DND-41 (cell line): ENCODE data around the gene SRGAP2C.
"Not testable (repeated sequence)": the region's sequence is repeated elsewhere in the genome, so short reads cannot be mapped to it uniquely, and the experiment has no call there.

ENCODE experiments used
- ATAC-seq: fragments of 200-7000 bp; cut with Tn5 transposase; 3 replicates; pipeline ENCODE4 v1.9.1; 2021; ENCODE audit warnings: low read depth; ENCODE audit not compliant: insufficient read depth
- DNase-seq: peaks from one replicate; pipeline ENCODE4 v3.0.0-alpha.2; 2020
- H2AFZ ChIP-seq: 2 replicates; pipeline ENCODE4 v1.6.0; 2012; ENCODE audit warnings: low read depth, low read length
- H3K27ac ChIP-seq: 2 replicates; pipeline ENCODE4 v1.5.1; 2012; ENCODE audit warnings: low read length, inconsistent platforms
- H3K27me3 ChIP-seq: fragments of 200-600 bp; sonication (generic); 2 replicates; pipeline ENCODE4 v1.6.0; 2012; ENCODE audit warnings: low read length, mild to moderate bottlenecking, inconsistent platforms; ENCODE audit not compliant: insufficient read depth, poor library complexity
- H3K36me3 ChIP-seq: 2 replicates; pipeline ENCODE4 v1.5.1; 2012; ENCODE audit warnings: low read length, inconsistent platforms; ENCODE audit not compliant: insufficient read depth
- H3K4me1 ChIP-seq: 2 replicates; pipeline ENCODE4 v1.5.1; 2012; ENCODE audit warnings: mild to moderate bottlenecking, low read length; ENCODE audit not compliant: insufficient read depth
- H3K4me2 ChIP-seq: 2 replicates; pipeline ENCODE4 v1.6.0; 2012; ENCODE audit warnings: mild to moderate bottlenecking, moderate library complexity, low read length, inconsistent platforms; ENCODE audit not compliant: insufficient read depth
- H3K4me3 ChIP-seq, 2 experiments: fragments of 200-600 bp in 1 of 2; shearing (Covaris generic) in 1 of 2; 2 replicates each; pipeline ENCODE4 v1.5.1; 2012 to 2016; ENCODE audit warnings: inconsistent platforms in 2 of 2, low read length in 2 of 2, mild to moderate bottlenecking in 2 of 2, low read depth in 1 of 2, moderate library complexity in 1 of 2
- H3K79me2 ChIP-seq: 2 replicates; pipeline ENCODE4 v1.6.0; 2012; ENCODE audit warnings: low read length, inconsistent platforms; ENCODE audit not compliant: insufficient read depth
- H3K9ac ChIP-seq: 2 replicates; pipeline ENCODE4 v1.6.0; 2012; ENCODE audit warnings: low read depth, mild to moderate bottlenecking, inconsistent platforms, low read length, moderate library complexity
- H3K9me3 ChIP-seq: 2 replicates; pipeline ENCODE4 v1.5.1; 2012; ENCODE audit warnings: low read length, moderate library complexity, mild to moderate bottlenecking, inconsistent platforms; ENCODE audit not compliant: insufficient read depth, severe bottlenecking
- H4K20me1 ChIP-seq: 2 replicates; pipeline ENCODE4 v1.6.0; 2012; ENCODE audit warnings: low read length; ENCODE audit not compliant: insufficient read depth

The SRGAP2C gene

GRCh38 chr1:121263789-121264244 lies 79.0 kb downstream of the SRGAP2C start:
- H3K27ac ChIP-seq, H3K27me3 ChIP-seq, H3K36me3 ChIP-seq, H2AFZ ChIP-seq, DNase-seq, H3K4me3 ChIP-seq, H4K20me1 ChIP-seq, H3K9ac ChIP-seq, H3K4me2 ChIP-seq, H3K79me2 ChIP-seq, H3K9me3 ChIP-seq, H3K4me1 ChIP-seq: not testable (repeated sequence)
- ATAC-seq: peak; percentile 74

GRCh38 chr1:121267072-121267471 lies 82.3 kb downstream of the SRGAP2C start:
- H3K27ac ChIP-seq, H3K79me2 ChIP-seq, DNase-seq, H3K4me2 ChIP-seq, H2AFZ ChIP-seq, H3K9me3 ChIP-seq, H3K27me3 ChIP-seq, H3K36me3 ChIP-seq, H3K4me3 ChIP-seq, H4K20me1 ChIP-seq, H3K9ac ChIP-seq, ATAC-seq, H3K4me1 ChIP-seq: not testable (repeated sequence)

- H3K4me1 ChIP-seq, H3K36me3 ChIP-seq, DNase-seq, H3K4me2 ChIP-seq, H3K9me3 ChIP-seq, H3K9ac ChIP-seq, H3K4me3 ChIP-seq, H3K27ac ChIP-seq, H2AFZ ChIP-seq, H3K27me3 ChIP-seq, H3K79me2 ChIP-seq, H4K20me1 ChIP-seq: not testable (repeated sequence)
- ATAC-seq: peak; percentile 11; the same call in 1 of the 3 replicates
Observed at GRCh38 chr1:121269309-121269708, 84.5 kb downstream of the SRGAP2C start.

- not testable (repeated sequence) for H3K4me3 ChIP-seq, H3K27me3 ChIP-seq, H3K4me2 ChIP-seq, DNase-seq, H3K9ac ChIP-seq, H3K27ac ChIP-seq, H3K9me3 ChIP-seq, H3K4me1 ChIP-seq, H3K36me3 ChIP-seq, H3K79me2 ChIP-seq, H4K20me1 ChIP-seq, H2AFZ ChIP-seq
- peak; percentile 98 for ATAC-seq
Observed at GRCh38 chr1:121269973-121270372, 85.2 kb downstream of the SRGAP2C start.

- H3K9me3 ChIP-seq, H2AFZ ChIP-seq, H3K4me1 ChIP-seq, H3K27me3 ChIP-seq, ATAC-seq, H3K4me3 ChIP-seq, H4K20me1 ChIP-seq, H3K9ac ChIP-seq, H3K79me2 ChIP-seq, DNase-seq, H3K27ac ChIP-seq, H3K4me2 ChIP-seq, H3K36me3 ChIP-seq: not testable (repeated sequence)
Observed at GRCh38 chr1:121271143-121271715, 86.5 kb downstream of the SRGAP2C start.

- ATAC-seq, H3K9ac ChIP-seq, H3K9me3 ChIP-seq, H3K79me2 ChIP-seq, H4K20me1 ChIP-seq, H3K4me3 ChIP-seq, H3K36me3 ChIP-seq, DNase-seq, H3K4me2 ChIP-seq, H3K27ac ChIP-seq, H2AFZ ChIP-seq, H3K4me1 ChIP-seq, H3K27me3 ChIP-seq: not testable (repeated sequence)
Observed at GRCh38 chr1:121275435-121275834, 90.7 kb downstream of the SRGAP2C start.

- not testable (repeated sequence) for H3K27me3 ChIP-seq, H2AFZ ChIP-seq, H3K36me3 ChIP-seq, H3K4me2 ChIP-seq, DNase-seq, ATAC-seq, H3K27ac ChIP-seq, H3K9me3 ChIP-seq, H3K9ac ChIP-seq, H3K4me1 ChIP-seq, H3K79me2 ChIP-seq, H3K4me3 ChIP-seq, H4K20me1 ChIP-seq
Observed at GRCh38 chr1:121278202-121278601, 93.4 kb downstream of the SRGAP2C start.

- H3K27me3 ChIP-seq, H3K4me1 ChIP-seq, H3K4me2 ChIP-seq, H3K4me3 ChIP-seq, DNase-seq, H3K36me3 ChIP-seq, H2AFZ ChIP-seq, H3K9me3 ChIP-seq, H3K9ac ChIP-seq, H4K20me1 ChIP-seq, H3K27ac ChIP-seq, ATAC-seq, H3K79me2 ChIP-seq: not testable (repeated sequence)
Observed at GRCh38 chr1:121278777-121279547, 94.2 kb downstream of the SRGAP2C start.
